Vagina (tissue), 2 donors: ENCODE results near the gene KLF17. TPM values are rescaled to one million over a fixed set of nuclear protein-coding genes. Genes with fewer than 3 reads are reported as not detected.

ENCODE experiments used
- DNase-seq, 2 donors: peaks; one replicate each; pipeline ENCODE4 v3.0.0-alpha.2; 2017; ENCODE audit errors: extremely low spot score in 2 of 2
- H3K27ac ChIP-seq: fragments of 200-600 bp; sonication (generic); one replicate; pipeline ENCODE4 v1.5.1; 2019
- H3K27me3 ChIP-seq: fragments of 200-600 bp; sonication (generic); one replicate; pipeline ENCODE4 v1.5.1; 2019
- H3K36me3 ChIP-seq, 2 donors: fragments of 200-600 bp; sonication (generic); one replicate each; pipeline ENCODE4 v1.5.1; 2017 to 2019
- H3K4me1 ChIP-seq: fragments of 200-600 bp; sonication (generic); one replicate; pipeline ENCODE4 v1.5.1; 2019
- H3K4me3 ChIP-seq, 2 donors: fragments of 200-600 bp; sonication (generic); 1 replicate in 1 of 2; 2 replicates in 1 of 2; pipeline ENCODE4 v1.5.1; 2016 to 2019
- H3K9me3 ChIP-seq: fragments of 200-600 bp; sonication (generic); one replicate; pipeline ENCODE4 v1.5.1; 2019
- POLR2A ChIP-seq, 2 donors: fragments of 450-650 bp; IDR thresholded peaks; one replicate each; pipeline ENCODE4 v1.6.1; 2017; ENCODE audit warnings: antibody characterized with exemption in 2 of 2, mild to moderate bottlenecking in 2 of 2, moderate library complexity in 2 of 2
- POLR2AphosphoS5 ChIP-seq, 2 donors: sonication (generic); formaldehyde crosslinking; IDR thresholded peaks; one replicate each; pipeline ENCODE4 v1.9.0; 2017; ENCODE audit warnings: antibody characterized with exemption in 2 of 2, mild to moderate bottlenecking in 2 of 2, low read depth in 1 of 2; ENCODE audit not compliant: insufficient read depth in 1 of 2
- intact Hi-C: fragments of 100-400 bp; cut with DNase I; formaldehyde crosslinking; loops from one replicate; pipeline ENCODE4 v1.15.1; 2023
- total RNA-seq: library from RNA; depleted of rRNA; stranded (reverse); fragments of >200 nt; gene quantifications from one replicate; pipeline ENCODE4 v1.2.3, GENCODE V29; 2016
- TF ChIP-seq, protein P1 (sequence below), 3 experiments: fragments of 450-650 bp in 2 of 3; fragments of 200-600 bp in 1 of 3; sonication (generic) in 1 of 3; IDR thresholded peaks; one replicate each; pipeline ENCODE4 v1.5.1; 2017 to 2019; ENCODE audit warnings: antibody characterized with exemption in 3 of 3, mild to moderate bottlenecking in 2 of 3, moderate library complexity in 2 of 3

The KLF17 gene, protein sequence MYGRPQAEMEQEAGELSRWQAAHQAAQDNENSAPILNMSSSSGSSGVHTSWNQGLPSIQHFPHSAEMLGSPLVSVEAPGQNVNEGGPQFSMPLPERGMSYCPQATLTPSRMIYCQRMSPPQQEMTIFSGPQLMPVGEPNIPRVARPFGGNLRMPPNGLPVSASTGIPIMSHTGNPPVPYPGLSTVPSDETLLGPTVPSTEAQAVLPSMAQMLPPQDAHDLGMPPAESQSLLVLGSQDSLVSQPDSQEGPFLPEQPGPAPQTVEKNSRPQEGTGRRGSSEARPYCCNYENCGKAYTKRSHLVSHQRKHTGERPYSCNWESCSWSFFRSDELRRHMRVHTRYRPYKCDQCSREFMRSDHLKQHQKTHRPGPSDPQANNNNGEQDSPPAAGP
- total RNA-seq: 0.25 TPM

GRCh38 chr1:44118682-44119081 is at the start of gene KLF17:
Gene KLF17 (plus strand): TSS chr1:44118821. CDS start chr1:44118908, 87 bp downstream.
- TF ChIP-seq POLR2AphosphoS5 (IDR thresholded peaks at IDR 0.05; ENCODE audit: insufficient read depth in 1 of 2, low read depth in 1 of 2): no peak
- TF ChIP-seq, protein P1, sequence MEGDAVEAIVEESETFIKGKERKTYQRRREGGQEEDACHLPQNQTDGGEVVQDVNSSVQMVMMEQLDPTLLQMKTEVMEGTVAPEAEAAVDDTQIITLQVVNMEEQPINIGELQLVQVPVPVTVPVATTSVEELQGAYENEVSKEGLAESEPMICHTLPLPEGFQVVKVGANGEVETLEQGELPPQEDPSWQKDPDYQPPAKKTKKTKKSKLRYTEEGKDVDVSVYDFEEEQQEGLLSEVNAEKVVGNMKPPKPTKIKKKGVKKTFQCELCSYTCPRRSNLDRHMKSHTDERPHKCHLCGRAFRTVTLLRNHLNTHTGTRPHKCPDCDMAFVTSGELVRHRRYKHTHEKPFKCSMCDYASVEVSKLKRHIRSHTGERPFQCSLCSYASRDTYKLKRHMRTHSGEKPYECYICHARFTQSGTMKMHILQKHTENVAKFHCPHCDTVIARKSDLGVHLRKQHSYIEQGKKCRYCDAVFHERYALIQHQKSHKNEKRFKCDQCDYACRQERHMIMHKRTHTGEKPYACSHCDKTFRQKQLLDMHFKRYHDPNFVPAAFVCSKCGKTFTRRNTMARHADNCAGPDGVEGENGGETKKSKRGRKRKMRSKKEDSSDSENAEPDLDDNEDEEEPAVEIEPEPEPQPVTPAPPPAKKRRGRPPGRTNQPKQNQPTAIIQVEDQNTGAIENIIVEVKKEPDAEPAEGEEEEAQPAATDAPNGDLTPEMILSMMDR (IDR thresholded peaks at IDR 0.05): no peak
- Histone ChIP-seq H3K27ac (no peak within 1 kb of the TSS), H3K4me3 (no peak within 1 kb of the TSS), H3K27me3 (no peaks in the 10 kb centered on the region), H3K9me3 (no peaks in the 10 kb centered on the region), H3K36me3 (no peaks in the 10 kb centered on the region), H3K4me1 (no peaks in the 10 kb centered on the region)
- DNase-seq: no peak
- intact Hi-C loops: no loop called here

DNA sequence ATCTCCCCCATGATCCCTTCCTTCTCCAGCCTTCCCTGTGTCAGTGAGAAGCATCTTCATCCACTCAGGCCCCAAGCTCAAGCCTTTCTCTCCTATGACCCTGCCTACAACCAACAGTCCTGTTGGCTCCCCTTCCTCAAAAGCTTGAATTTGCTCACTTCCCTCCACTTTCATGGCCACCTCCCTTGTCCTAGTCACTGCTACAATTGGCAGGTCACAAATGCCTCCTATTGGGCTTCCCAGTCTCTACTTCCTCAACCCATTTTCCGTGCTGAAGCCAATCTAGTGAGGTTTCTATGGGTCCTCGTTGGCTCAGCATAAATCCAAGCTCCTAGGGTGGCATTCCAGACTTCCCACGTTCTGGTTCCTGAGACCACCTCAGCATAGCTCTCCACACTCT is 47.2 kb upstream of the KLF17 start:
- intact Hi-C loops: no loop called here
- TF ChIP-seq POLR2A (IDR thresholded peaks at IDR 0.05): no peak
- TF ChIP-seq, protein P1 (IDR thresholded peaks at IDR 0.05): no peak
- TF ChIP-seq POLR2AphosphoS5 (IDR thresholded peaks at IDR 0.05; ENCODE audit: insufficient read depth in 1 of 2, low read depth in 1 of 2): no peak
- no peaks in the 10 kb centered on the region for H3K9me3 ChIP-seq
- no peaks in the 10 kb centered on the region for H3K36me3 ChIP-seq
- no peak overlapping the region for H3K4me3 ChIP-seq
- no peaks in the 10 kb centered on the region for H3K4me1 ChIP-seq
- DNase-seq: no peak
- no peak overlapping the region for H3K27ac ChIP-seq
- no peaks in the 10 kb centered on the region for H3K27me3 ChIP-seq

DNA sequence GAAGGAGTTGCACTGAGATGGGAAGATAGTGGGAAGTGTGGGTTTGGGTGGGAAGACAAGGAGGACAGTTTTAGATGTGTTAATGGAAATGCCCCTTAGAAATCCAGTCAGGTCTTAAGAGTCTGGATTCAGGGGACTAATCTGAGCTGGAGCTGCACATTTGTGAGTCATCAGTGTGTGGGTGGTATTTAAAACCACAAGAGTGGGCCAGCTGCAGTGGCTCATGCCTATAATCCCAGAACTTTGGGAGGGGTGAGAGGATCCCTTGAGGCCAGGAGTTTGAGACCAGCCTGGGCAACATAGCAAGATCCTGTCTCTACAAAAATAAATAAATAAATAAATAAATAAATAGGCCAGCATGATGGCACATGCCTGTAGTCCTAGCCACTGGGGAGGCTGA is 46.4 kb upstream of the KLF17 start:
- no peaks in the 10 kb centered on the region for H3K9me3 ChIP-seq
- no peaks in the 10 kb centered on the region for H3K27me3 ChIP-seq
- intact Hi-C loops: no loop called here
- TF ChIP-seq POLR2A (IDR thresholded peaks at IDR 0.05) (no peak), POLR2AphosphoS5 (IDR thresholded peaks at IDR 0.05; ENCODE audit: insufficient read depth in 1 of 2, low read depth in 1 of 2) (no peak)
- TF ChIP-seq, protein P1 (IDR thresholded peaks at IDR 0.05): no peak
- DNase-seq: no peak
- no peak overlapping the region for H3K27ac ChIP-seq
- no peaks in the 10 kb centered on the region for H3K36me3 ChIP-seq
- H3K4me1 ChIP-seq: no peaks in the 10 kb centered on the region
- no peak overlapping the region for H3K4me3 ChIP-seq

DNA sequence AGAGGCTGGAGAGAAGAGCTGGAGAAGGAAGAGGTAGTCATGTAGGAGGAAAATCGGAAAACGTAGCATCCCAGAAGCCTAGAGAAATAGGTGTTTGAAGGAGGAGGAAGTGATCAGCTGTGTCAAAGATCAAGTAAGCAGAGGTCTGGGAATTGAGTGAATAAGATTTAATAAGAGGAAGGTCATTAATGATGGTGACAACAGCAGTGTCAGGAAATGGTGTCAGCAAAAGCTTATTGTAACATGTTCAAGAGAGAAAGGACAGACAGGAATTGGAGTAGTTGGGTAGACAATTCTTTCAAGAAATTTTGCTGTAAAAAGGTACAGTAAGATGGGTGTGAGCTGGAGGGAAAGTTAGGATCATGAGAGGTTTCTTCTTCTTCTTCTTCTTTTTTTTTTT is 45.8 kb upstream of the KLF17 start:
- Histone ChIP-seq H3K9me3 (no peaks in the 10 kb centered on the region), H3K27me3 (no peaks in the 10 kb centered on the region), H3K4me1 (no peaks in the 10 kb centered on the region), H3K36me3 (no peaks in the 10 kb centered on the region), H3K4me3 (no peak overlapping the region), H3K27ac (no peak overlapping the region)
- TF ChIP-seq POLR2A (IDR thresholded peaks at IDR 0.05): no peak
- no peak for TF ChIP-seq POLR2AphosphoS5 (IDR thresholded peaks at IDR 0.05; ENCODE audit: insufficient read depth in 1 of 2, low read depth in 1 of 2)
- TF ChIP-seq, protein P1 (IDR thresholded peaks at IDR 0.05): no peak
- intact Hi-C loops: no loop called here
- no peak for DNase-seq

GRCh38 chr1:44073528-44073927 is 45.1 kb upstream of the KLF17 start:
- no peaks in the 10 kb centered on the region for H3K9me3 ChIP-seq
- no peak overlapping the region for H3K27ac ChIP-seq
- no peak for DNase-seq
- intact Hi-C loops: no loop called here
- no peak for TF ChIP-seq POLR2A (IDR thresholded peaks at IDR 0.05)
- TF ChIP-seq, protein P1 (IDR thresholded peaks at IDR 0.05): no peak
- no peaks in the 10 kb centered on the region for H3K4me1 ChIP-seq
- no peaks in the 10 kb centered on the region for H3K36me3 ChIP-seq
- H3K27me3 ChIP-seq: no peaks in the 10 kb centered on the region
- no peak overlapping the region for H3K4me3 ChIP-seq
